ENCODE measurements around the gene PRPF8.
"Not testable (repeated sequence)": the region's sequence is repeated elsewhere in the genome, so short reads cannot be mapped to it uniquely, and the experiment has no call there.

Gene PRPF8
- 337 to 455 reads per million in 2 donors for total RNA-seq

- DNase-seq, result peak; percentile 93 to 98 (median 97)
These were observed at the start of gene PRPF8 for GRCh38 chr17:1684378-1685189. Gene PRPF8, minus strand, starts transcription at chr17:1684867. Its CDS starts 296 bp downstream, at chr17:1684571.

GRCh38 chr17:1733759-1734158 is 49.1 kb upstream of the PRPF8 start:
- no peak for DNase-seq

- no peak for DNase-seq
These were observed 48.2 kb upstream of the PRPF8 start for GRCh38 chr17:1732833-1733321.

- DNase-seq, result no peak
These were observed 47.7 kb upstream of the PRPF8 start for GRCh38 chr17:1732241-1732832.

- no peak for DNase-seq
These were observed 46.5 kb upstream of the PRPF8 start for GRCh38 chr17:1731194-1731506.

- DNase-seq, result no peak
These were observed 45.9 kb upstream of the PRPF8 start for GRCh38 chr17:1730326-1731193.

- DNase-seq, result no peak
These were observed 45.3 kb upstream of the PRPF8 start for GRCh38 chr17:1729966-1730325.

- DNase-seq, result no peak
These were observed 43.4 kb upstream of the PRPF8 start for GRCh38 chr17:1727876-1728630.

- no peak for DNase-seq
These were observed 42.7 kb upstream of the PRPF8 start for GRCh38 chr17:1727258-1727789.

- no peak for DNase-seq
These were observed 42.1 kb upstream of the PRPF8 start for GRCh38 chr17:1726626-1727257.

- DNase-seq, result no peak
These were observed 41.2 kb upstream of the PRPF8 start for GRCh38 chr17:1725642-1726511.

- DNase-seq, result no peak
These were observed 40.4 kb upstream of the PRPF8 start for GRCh38 chr17:1724869-1725641.

GRCh38 chr17:1724351-1724868 is 39.7 kb upstream of the PRPF8 start, which contains the start of gene WDR81:
Gene WDR81, plus strand, starts transcription at chr17:1724704. Its CDS starts 256 bp downstream, at chr17:1724960.
- DNase-seq, result peak; percentile 74 to 92 (median 79)

- DNase-seq, result not testable (repeated sequence)
These were observed 37.4 kb upstream of the PRPF8 start for GRCh38 chr17:1722022-1722421.

GRCh38 chr17:1720856-1721386 is 36.3 kb upstream of the PRPF8 start:
- DNase-seq, result peak in 4 of 5 experiments; percentile 38 to 68 (median 56)

- DNase-seq, result no peak
These were observed 33.9 kb upstream of the PRPF8 start for GRCh38 chr17:1718362-1719165.

- DNase-seq, result peak; percentile 40 to 98 (median 74)
These were observed 32.4 kb upstream of the PRPF8 start for GRCh38 chr17:1716912-1717695.
